Ovary (tissue), 1 donor: ENCODE data around the gene COA3.

ENCODE experiments used
- EP300 ChIP-seq: sonication (generic); formaldehyde crosslinking; IDR thresholded peaks from one replicate; pipeline ENCODE4 v1.6.1; 2017; ENCODE audit warnings: antibody characterized with exemption
- POLR2A ChIP-seq: fragments of 450-650 bp; IDR thresholded peaks from one replicate; pipeline ENCODE4 v1.6.1; 2017; ENCODE audit warnings: antibody characterized with exemption, mild to moderate bottlenecking, moderate library complexity

GRCh38 chr17:42782166-42783061 lies 16.1 kb downstream of the COA3 start:
- no peak for TF ChIP-seq EP300
- TF ChIP-seq POLR2A = no peak
